ENCODE data around the gene ZNF2.
"Not testable (repeated sequence)": the region's sequence is repeated elsewhere in the genome, so short reads cannot be mapped to it uniquely, and the experiment has no call there.

Gene ZNF2

DNA sequence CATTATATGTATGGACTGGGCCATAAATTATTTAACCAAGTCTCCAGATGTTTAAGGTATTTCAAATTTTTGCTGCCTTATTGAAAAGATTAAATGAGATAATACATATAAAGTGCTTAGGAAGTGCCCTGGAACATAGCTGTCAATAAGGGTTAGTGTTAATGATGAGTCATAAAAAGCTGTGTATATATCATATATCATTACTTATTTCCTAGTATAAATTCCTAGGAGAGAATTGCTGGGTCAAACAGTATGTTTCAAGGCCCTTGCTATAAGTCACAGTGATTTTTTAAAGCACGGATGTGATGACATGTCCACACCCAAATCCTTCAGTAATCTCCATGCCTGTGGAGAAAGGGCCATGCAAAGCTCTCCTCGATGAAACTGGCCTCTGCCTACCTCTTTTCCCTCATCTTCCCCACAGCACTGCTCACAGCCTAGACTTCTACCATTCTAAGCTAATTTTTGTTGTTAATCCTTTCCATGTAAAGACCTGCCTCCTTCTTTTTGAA is 8.5 kb downstream of the ZNF2 start:
- no peak for DNase-seq
- peaks cover 13 to 38% of the 10 kb centered on the region in 2 donors for H3K36me3 Mint-ChIP-seq

DNA sequence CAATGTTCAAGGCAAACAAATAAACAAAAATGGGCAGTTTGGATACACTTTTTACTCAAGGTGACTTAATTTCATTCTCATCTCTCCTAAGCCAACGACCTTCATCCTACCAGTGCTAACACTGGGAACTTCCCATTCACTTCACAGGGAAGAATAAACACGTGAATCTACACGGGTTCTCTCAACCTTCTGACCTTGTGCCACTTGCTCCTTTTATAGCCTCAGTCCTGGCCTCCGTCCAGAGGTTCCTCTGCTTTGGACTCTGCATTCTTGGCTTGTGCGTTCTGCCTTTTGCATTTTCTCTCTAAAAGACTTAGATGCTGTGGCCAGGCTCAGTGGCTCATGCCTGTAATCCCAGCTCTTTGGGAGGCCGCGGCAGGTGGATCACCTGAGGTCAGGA is 13.8 kb downstream of the ZNF2 start:
- no peaks in the 10 kb centered on the region for H3K27me3 Mint-ChIP-seq
- DNase-seq (no peak), ATAC-seq (replicated peaks) (no peak)
- no peak overlapping the region for H3K27ac Mint-ChIP-seq
- peaks cover 13 to 16% of the 10 kb centered on the region in 2 donors for H3K9me3 Mint-ChIP-seq
- peaks cover 59 to 82% of the 10 kb centered on the region in 2 donors for H3K36me3 Mint-ChIP-seq
- H3K4me3 Mint-ChIP-seq = no peak overlapping the region
- H3K4me1 Mint-ChIP-seq = peaks cover 2% of the 10 kb centered on the region in 2 donors

More for the DNA sequence above, 8.5 kb downstream of the ZNF2 start:
- Mint-ChIP-seq H3K27ac (no peak overlapping the region), H3K4me3 (no peak overlapping the region), H3K27me3 (no peaks in the 10 kb centered on the region), H3K9me3 (no peaks in the 10 kb centered on the region), H3K4me1 (peaks cover 4 to 11% of the 10 kb centered on the region in 2 donors)
- ATAC-seq (replicated peaks) = no peak

GRCh38 chr2:95181774-95182173 is 16.2 kb downstream of the ZNF2 start:
- peaks cover 59 to 67% of the 10 kb centered on the region in 2 donors for H3K36me3 Mint-ChIP-seq
- H3K4me1 Mint-ChIP-seq = no peaks in the 10 kb centered on the region
- H3K4me3 Mint-ChIP-seq = no peak overlapping the region
- DNase-seq = no peak
- H3K27me3 Mint-ChIP-seq = no peaks in the 10 kb centered on the region
- ATAC-seq (replicated peaks) = no peak
- H3K9me3 Mint-ChIP-seq = peaks cover 16 to 18% of the 10 kb centered on the region in 2 donors
- no peak overlapping the region for H3K27ac Mint-ChIP-seq

GRCh38 chr2:95185197-95185596 is 19.6 kb downstream of the ZNF2 start:
- Mint-ChIP-seq H3K36me3 (peaks cover 39 to 41% of the 10 kb centered on the region in 2 donors), H3K4me3 (no peak overlapping the region), H3K4me1 (no peaks in the 10 kb centered on the region), H3K27me3 (peaks cover 6 to 9% of the 10 kb centered on the region in 2 donors), H3K27ac (no peak overlapping the region), H3K9me3 (peaks cover 13 to 18% of the 10 kb centered on the region in 2 donors)
- ATAC-seq (replicated peaks) (no peak), DNase-seq (no peak)

GRCh38 chr2:95185973-95186372 is 20.4 kb downstream of the ZNF2 start:
- Mint-ChIP-seq H3K4me1 (no peaks in the 10 kb centered on the region), H3K4me3 (no peak overlapping the region), H3K36me3 (peaks cover 31 to 33% of the 10 kb centered on the region in 2 donors), H3K27ac (no peak overlapping the region), H3K27me3 (peaks cover 12 to 13% of the 10 kb centered on the region in 2 donors), H3K9me3 (peaks cover 8 to 15% of the 10 kb centered on the region in 2 donors)
- DNase-seq (no peak), ATAC-seq (replicated peaks) (no peak)

GRCh38 chr2:95192956-95193355 is 27.3 kb downstream of the ZNF2 start:
- H3K36me3 Mint-ChIP-seq; H3K27ac Mint-ChIP-seq; H3K4me3 Mint-ChIP-seq; H3K9me3 Mint-ChIP-seq; H3K4me1 Mint-ChIP-seq; ATAC-seq (replicated peaks): not testable (repeated sequence)
- peaks cover 36 to 42% of the 10 kb centered on the region in 2 donors for H3K27me3 Mint-ChIP-seq
- peak; percentile 35 for DNase-seq

GRCh38 chr2:95203911-95204310 is 38.3 kb downstream of the ZNF2 start:
- H3K4me1 Mint-ChIP-seq = peaks cover 7 to 12% of the 10 kb centered on the region in 2 donors
- no peak overlapping the region for H3K27ac Mint-ChIP-seq
- peaks cover 6 to 18% of the 10 kb centered on the region in 2 donors for H3K36me3 Mint-ChIP-seq
- no peak for DNase-seq
- H3K4me3 Mint-ChIP-seq = no peak overlapping the region
- peaks cover 5% of the 10 kb centered on the region in 2 donors for H3K27me3 Mint-ChIP-seq
- ATAC-seq (replicated peaks) = no peak
- peaks cover under 1 to 1% of the 10 kb centered on the region in 2 donors for H3K9me3 Mint-ChIP-seq

GRCh38 chr2:95204396-95204795 is 38.8 kb downstream of the ZNF2 start:
- Mint-ChIP-seq H3K4me3 (no peak overlapping the region), H3K27me3 (peaks cover 0 to under 1% of the 10 kb centered on the region in 2 donors), H3K36me3 (peaks cover 11 to 23% of the 10 kb centered on the region in 2 donors), H3K4me1 (peaks cover 7 to 12% of the 10 kb centered on the region in 2 donors), H3K27ac (no peak overlapping the region), H3K9me3 (peaks cover 4 to 5% of the 10 kb centered on the region in 2 donors)
- no peak for DNase-seq
- ATAC-seq (replicated peaks) = no peak

DNA sequence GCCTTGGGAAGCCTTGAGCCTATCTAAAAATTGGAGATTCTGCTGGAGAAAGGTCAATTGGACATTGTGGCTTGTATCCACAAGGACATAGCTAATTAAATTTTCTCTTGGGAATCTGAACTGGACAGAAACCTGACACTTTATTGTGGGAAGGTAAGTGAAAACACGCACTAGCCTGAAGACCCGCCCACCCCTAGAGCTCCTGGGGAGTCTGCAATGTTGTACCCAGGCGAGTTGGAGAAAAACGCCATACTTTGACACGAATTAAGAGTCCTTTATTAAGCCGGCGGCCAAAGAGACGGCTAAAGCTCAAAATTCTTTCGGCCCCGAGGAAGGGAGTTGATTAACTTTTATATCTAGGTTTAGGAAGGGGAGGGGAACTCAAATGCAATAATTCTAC is 40.5 kb downstream of the ZNF2 start:
- Mint-ChIP-seq H3K27me3 (no peaks in the 10 kb centered on the region), H3K4me1 (peaks cover 7 to 12% of the 10 kb centered on the region in 2 donors), H3K4me3 (peak overlapping the region; percentile 93 to 98), H3K36me3 (peaks cover 20 to 36% of the 10 kb centered on the region in 2 donors), H3K27ac (no peak overlapping the region), H3K9me3 (peaks cover 12 to 15% of the 10 kb centered on the region in 2 donors)
- no peak for DNase-seq
- ATAC-seq (replicated peaks) = no peak

DNA sequence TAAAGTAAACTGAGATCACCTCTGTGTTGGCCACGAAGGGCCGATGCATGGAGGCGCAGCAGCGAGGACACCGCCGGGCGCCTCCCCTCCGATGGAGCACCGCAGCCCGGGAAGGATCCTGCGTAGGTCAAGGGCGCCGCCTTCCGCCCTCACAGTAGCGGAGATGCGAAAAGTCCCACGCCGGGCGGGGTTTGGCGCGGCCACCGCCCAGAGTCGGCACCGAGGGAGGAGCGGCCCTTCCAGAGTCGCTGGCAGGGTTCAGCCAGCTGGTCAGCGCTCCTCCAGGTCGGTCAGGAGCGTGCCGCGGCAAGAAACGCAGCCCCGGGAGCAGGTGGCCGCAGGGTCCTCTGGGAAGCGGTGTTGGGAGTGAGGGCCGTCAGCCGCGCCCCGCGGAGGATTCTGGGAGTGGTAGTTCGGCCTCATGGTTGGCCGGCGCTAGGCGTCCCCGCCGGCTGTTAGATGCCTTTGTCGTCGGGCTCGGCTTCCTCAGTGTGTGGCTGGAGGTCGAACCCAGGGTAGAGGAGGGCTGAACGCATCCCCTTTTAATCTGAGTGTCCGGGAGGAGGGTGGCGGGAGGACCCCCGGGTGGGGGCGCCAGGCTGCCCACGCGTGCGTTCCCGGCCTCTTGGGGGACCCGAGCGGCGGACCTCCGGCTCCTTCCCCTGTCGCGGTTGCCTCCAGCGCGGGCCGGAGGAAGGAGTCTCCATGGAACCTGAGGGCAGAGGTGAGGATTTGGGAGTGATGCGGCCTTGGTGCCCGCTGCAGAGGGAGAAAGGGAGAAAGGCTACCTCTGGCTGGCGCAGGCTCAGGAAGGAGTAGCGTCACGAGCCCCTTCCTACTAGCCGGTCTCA is 41.7 kb downstream of the ZNF2 start, which contains the start of gene ZNF892:
Gene ZNF892, plus strand, starts transcription at position 411 of the 851 bp plus-strand sequence. Its CDS starts 295 bp downstream, at position 706.
- ATAC-seq (replicated peaks) = peak; percentile 96 to 97
- no peaks in the 10 kb centered on the region for H3K27me3 Mint-ChIP-seq
- peaks cover 31 to 47% of the 10 kb centered on the region in 2 donors for H3K36me3 Mint-ChIP-seq
- peak within 1 kb of the TSS; percentile 97 for H3K27ac Mint-ChIP-seq
- peaks cover 14 to 15% of the 10 kb centered on the region in 2 donors for H3K9me3 Mint-ChIP-seq
- peak; percentile 83 for DNase-seq
- peak within 1 kb of the TSS; percentile 93 to 98 for H3K4me3 Mint-ChIP-seq
- H3K4me1 Mint-ChIP-seq = peaks cover 7 to 12% of the 10 kb centered on the region in 2 donors

- H3K27ac Mint-ChIP-seq = no peak overlapping the region
Measured at GRCh38 chr2:95208106-95208505, 42.5 kb downstream of the ZNF2 start.

GRCh38 chr2:95215018-95215612 is 49.5 kb downstream of the ZNF2 start:
- DNase-seq (no peak), ATAC-seq (replicated peaks) (no peak)
- H3K27ac Mint-ChIP-seq = no peak overlapping the region
- no peak overlapping the region for H3K4me3 Mint-ChIP-seq
- no peaks in the 10 kb centered on the region for H3K4me1 Mint-ChIP-seq
- no peaks in the 10 kb centered on the region for H3K27me3 Mint-ChIP-seq
- H3K36me3 Mint-ChIP-seq = peaks cover 89 to 95% of the 10 kb centered on the region in 2 donors
- H3K9me3 Mint-ChIP-seq = peaks cover 52 to 56% of the 10 kb centered on the region in 2 donors

More at GRCh38 chr2:95208106-95208505, 42.5 kb downstream of the ZNF2 start:
- Mint-ChIP-seq H3K4me1 (peaks cover 7 to 12% of the 10 kb centered on the region in 2 donors), H3K36me3 (peaks cover 38 to 55% of the 10 kb centered on the region in 2 donors), H3K27me3 (no peaks in the 10 kb centered on the region), H3K4me3 (peak overlapping the region; percentile 93 to 98), H3K9me3 (peaks cover 17 to 19% of the 10 kb centered on the region in 2 donors)
- ATAC-seq (replicated peaks) (no peak), DNase-seq (no peak)

DNA sequence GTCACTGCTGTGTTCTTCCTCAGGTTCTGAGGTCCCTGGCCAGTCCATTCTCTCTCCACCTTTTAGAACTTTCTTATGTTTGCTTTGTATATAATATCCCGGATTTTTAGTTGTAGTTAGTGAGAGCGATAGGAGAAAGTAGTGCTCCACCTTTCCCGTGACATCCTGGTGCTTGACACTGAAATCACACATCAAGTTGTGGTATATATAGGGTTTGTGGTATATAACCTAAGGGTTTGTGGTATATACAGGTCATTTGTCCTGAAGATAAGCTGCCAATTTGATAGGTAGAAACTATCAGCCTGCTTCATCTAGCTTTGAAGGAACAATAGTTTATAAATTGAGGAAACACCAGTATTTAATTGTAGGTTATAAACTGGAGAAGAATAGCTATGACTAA is 54.8 kb downstream of the ZNF2 start:
- Mint-ChIP-seq H3K4me3 (no peak overlapping the region), H3K36me3 (peaks cover 71 to 79% of the 10 kb centered on the region in 2 donors), H3K4me1 (no peaks in the 10 kb centered on the region), H3K9me3 (peaks cover 41 to 55% of the 10 kb centered on the region in 2 donors), H3K27me3 (no peaks in the 10 kb centered on the region), H3K27ac (no peak overlapping the region)
- ATAC-seq (replicated peaks) = no peak
- no peak for DNase-seq

- peaks cover 0 to 6% of the 10 kb centered on the region in 2 donors for H3K27me3 Mint-ChIP-seq
- no peak overlapping the region for H3K4me3 Mint-ChIP-seq
- no peak overlapping the region for H3K27ac Mint-ChIP-seq
- H3K36me3 Mint-ChIP-seq = peaks cover 23 to 43% of the 10 kb centered on the region in 2 donors
- no peaks in the 10 kb centered on the region for H3K4me1 Mint-ChIP-seq
- ATAC-seq (replicated peaks) = no peak
- DNase-seq = no peak
- H3K9me3 Mint-ChIP-seq = peaks cover 16 to 30% of the 10 kb centered on the region in 2 donors
Measured at GRCh38 chr2:95225658-95226057, 60.0 kb downstream of the ZNF2 start.

All from stimulated activated naive B cell treated with anti-CD40 and anti-IgM and Interleukin-4, amounts not matched to agents 10 μg/mL and 1 μg/mL and 100 μg/mL, for 72 hours (primary cell).